IPS DF 19.7 (cell line): ENCODE results near the gene PARD3.
"Not testable (repeated sequence)": the region's sequence is repeated elsewhere in the genome, so short reads cannot be mapped to it uniquely, and the experiment has no call there.

ENCODE experiments used
- DNase-seq: peaks from one replicate; pipeline ENCODE4 v3.0.0-alpha.2; 2013; ENCODE audit warnings: low read depth, low spot score

PARD3 gene

GRCh38 chr10:34427158-34427910 is 387.8 kb downstream of the PARD3 start:
- DNase-seq, result peak; percentile 90

GRCh38 chr10:34426538-34427157 is 388.4 kb downstream of the PARD3 start:
- not testable (repeated sequence) for DNase-seq

GRCh38 chr10:34426041-34426440 is 389.1 kb downstream of the PARD3 start:
- DNase-seq, result no peak

- DNase-seq, result no peak
Observed at GRCh38 chr10:34423673-34424625, 391.1 kb downstream of the PARD3 start.

- no peak for DNase-seq
Observed at GRCh38 chr10:34420795-34421194, 394.3 kb downstream of the PARD3 start.

GRCh38 chr10:34420273-34420672 is 394.8 kb downstream of the PARD3 start:
- no peak for DNase-seq

GRCh38 chr10:34415039-34415438 is 400.1 kb downstream of the PARD3 start:
- no peak for DNase-seq

- DNase-seq, result no peak
Observed at GRCh38 chr10:34413756-34414587, 401.1 kb downstream of the PARD3 start.

- DNase-seq, result peak; percentile 25
Observed at GRCh38 chr10:34413214-34413613, 401.9 kb downstream of the PARD3 start.

GRCh38 chr10:34408956-34409355 is 406.1 kb downstream of the PARD3 start:
- DNase-seq, result no peak

- DNase-seq, result no peak
Observed at GRCh38 chr10:34408381-34408780, 406.7 kb downstream of the PARD3 start.

- no peak for DNase-seq
Observed at GRCh38 chr10:34407324-34407805, 407.7 kb downstream of the PARD3 start.

GRCh38 chr10:34406463-34407323 is 408.4 kb downstream of the PARD3 start:
- no peak for DNase-seq

- DNase-seq, result no peak
Observed at GRCh38 chr10:34405611-34406462, 409.3 kb downstream of the PARD3 start.

- no peak for DNase-seq
Observed at GRCh38 chr10:34403512-34403911, 411.6 kb downstream of the PARD3 start.

GRCh38 chr10:34400075-34400474 is 415.0 kb downstream of the PARD3 start:
- DNase-seq, result no peak

GRCh38 chr10:34399013-34399412 is 416.1 kb downstream of the PARD3 start:
- DNase-seq, result no peak

- no peak for DNase-seq
Observed at GRCh38 chr10:34397324-34397723, 417.8 kb downstream of the PARD3 start.

GRCh38 chr10:34396663-34397062 is 418.4 kb downstream of the PARD3 start:
- no peak for DNase-seq
